GM08714 (cell line): ENCODE data around the gene FPR1.
"Not testable (repeated sequence)": the region's sequence is repeated elsewhere in the genome, so short reads cannot be mapped to it uniquely, and the experiment has no call there.

Source experiments
- H3K4me3 ChIP-seq: fragments of 200-500 bp; sonication (Bioruptor generic); 2 replicates; pipeline ENCODE4 v1.5.1; 2014; ENCODE audit warnings: mild to moderate bottlenecking, low read length, inconsistent platforms
- ZNF274 ChIP-seq: IDR thresholded peaks from 2 replicates; pipeline ENCODE4 v1.6.1; 2012; ENCODE audit warnings: mild to moderate bottlenecking, low read depth, low read length

Gene FPR1

GRCh38 chr19:51786646-51787494 lies 35.2 kb upstream of the FPR1 start:
- TF ChIP-seq ZNF274 = no peak

GRCh38 chr19:51784922-51785690 lies 33.4 kb upstream of the FPR1 start:
- H3K4me3 ChIP-seq = no peak overlapping the region
- no peak for TF ChIP-seq ZNF274

More at GRCh38 chr19:51786646-51787494, 35.2 kb upstream of the FPR1 start:
- H3K4me3 ChIP-seq = no peak overlapping the region

- no peak for TF ChIP-seq ZNF274
- no peak overlapping the region for H3K4me3 ChIP-seq
These were observed 32.6 kb upstream of the FPR1 start for GRCh38 chr19:51784109-51784785.

- no peak overlapping the region for H3K4me3 ChIP-seq
- no peak for TF ChIP-seq ZNF274
These were observed 31.7 kb upstream of the FPR1 start for GRCh38 chr19:51783372-51783771.

- TF ChIP-seq ZNF274 = no peak
- H3K4me3 ChIP-seq = no peak overlapping the region
These were observed 30.3 kb upstream of the FPR1 start for GRCh38 chr19:51781999-51782398.

GRCh38 chr19:51780270-51780669 lies 28.6 kb upstream of the FPR1 start:
- TF ChIP-seq ZNF274 = no peak

DNA sequence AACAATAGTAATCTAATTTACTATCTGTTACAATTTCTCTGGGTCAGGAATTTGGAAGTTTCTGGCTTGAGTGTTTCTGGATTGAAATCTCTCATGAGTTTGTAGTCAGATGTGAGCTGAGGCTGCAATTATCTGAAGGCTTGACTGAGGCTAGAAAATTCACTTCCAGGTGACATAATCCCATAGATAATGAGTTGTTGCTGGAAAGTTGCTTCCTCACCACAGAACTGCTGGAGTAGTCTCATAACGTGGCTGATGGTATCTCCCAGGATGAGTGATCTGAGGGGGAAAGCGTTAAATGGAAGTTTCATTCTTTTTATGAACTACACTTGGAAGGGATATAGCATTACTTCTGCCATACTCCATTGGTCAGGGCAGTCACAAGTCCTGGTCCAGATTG lies 28.0 kb upstream of the FPR1 start:
- H3K4me3 ChIP-seq = no peak overlapping the region
- TF ChIP-seq ZNF274 = no peak

More at GRCh38 chr19:51780270-51780669, 28.6 kb upstream of the FPR1 start:
- H3K4me3 ChIP-seq = no peak overlapping the region

DNA sequence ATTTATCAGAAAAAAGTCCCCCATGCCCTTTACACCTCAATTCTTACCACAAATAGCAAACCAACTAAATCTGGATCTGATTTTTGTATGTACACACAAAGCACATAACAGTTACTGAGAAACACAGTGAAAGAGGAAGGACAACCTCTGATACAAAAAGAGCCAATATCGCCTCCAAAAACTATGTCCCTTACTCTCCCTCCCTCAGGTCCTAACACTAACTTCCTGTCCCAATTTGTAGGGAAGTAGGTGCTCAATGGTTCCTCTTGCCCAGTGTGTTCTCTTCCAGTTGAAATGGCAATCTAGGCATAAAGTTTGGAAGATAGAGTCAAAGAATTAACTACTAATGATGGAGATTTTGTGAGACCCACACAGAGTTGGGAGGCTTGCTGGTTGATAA lies 27.5 kb upstream of the FPR1 start:
- no peak overlapping the region for H3K4me3 ChIP-seq
- no peak for TF ChIP-seq ZNF274

DNA sequence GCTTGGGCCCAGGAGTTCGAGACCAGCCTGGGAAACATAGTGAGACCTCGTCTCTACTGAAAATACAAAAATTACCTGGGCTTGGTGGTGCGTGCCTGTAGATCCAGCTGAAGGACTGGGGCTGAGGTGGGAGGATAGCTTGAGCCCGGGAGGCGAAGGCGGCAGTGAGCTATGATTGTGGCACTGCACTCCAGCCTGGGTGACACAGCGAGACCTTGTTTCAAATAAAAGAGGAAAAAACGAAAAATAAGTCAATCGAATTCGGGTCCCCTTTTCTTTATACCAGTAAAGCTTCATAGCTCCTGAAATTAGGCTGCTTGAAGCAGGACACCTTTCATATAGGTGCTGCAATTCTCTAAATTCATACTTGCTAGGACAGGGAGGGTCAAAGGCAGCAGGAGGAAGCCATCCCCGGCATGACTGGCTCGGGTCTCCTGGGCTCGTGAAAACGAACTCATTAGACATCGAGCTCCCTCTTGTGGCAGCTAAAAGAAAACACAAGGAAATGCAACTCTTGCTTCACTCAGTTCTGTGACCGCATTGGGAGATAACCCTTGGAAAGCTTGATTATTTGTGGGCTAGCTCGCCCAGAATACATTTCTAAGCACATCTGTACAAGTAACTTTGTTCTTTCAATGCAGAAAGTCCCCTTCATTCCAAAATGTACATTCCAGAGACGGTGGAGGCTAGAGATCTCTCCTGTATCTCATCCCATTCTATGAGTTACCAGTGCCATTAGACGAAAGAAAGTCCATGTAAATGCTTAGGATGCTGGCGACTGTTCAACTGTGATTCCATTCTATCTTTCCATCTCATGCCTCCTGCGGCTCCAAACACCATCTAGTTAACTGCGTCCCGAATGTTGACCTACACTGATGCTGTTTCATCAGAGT lies 26.1 kb upstream of the FPR1 start:
- TF ChIP-seq ZNF274 = no peak
- H3K4me3 ChIP-seq = no peak overlapping the region

- H3K4me3 ChIP-seq = not testable (repeated sequence)
These were observed 24.9 kb upstream of the FPR1 start for GRCh38 chr19:51776561-51776960.

DNA sequence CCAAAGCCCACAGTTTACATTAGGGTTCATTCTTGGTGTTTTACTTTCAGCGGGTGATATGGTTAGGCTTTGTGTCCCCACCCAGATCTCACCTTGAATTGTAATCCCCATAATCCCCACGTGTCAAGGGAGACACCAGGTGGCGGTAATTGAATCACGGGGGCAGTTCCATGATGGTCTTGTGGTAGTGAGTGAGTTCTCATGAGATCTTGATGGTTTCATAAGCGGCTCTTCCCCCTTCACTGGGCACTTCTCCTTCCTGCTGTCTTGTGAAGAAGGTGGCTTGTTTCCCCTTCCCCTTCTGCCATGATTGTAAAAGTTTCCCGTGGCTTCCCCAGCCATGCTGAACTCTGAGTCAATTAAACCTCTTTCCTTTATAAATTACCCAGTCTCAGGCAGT lies 21.3 kb upstream of the FPR1 start:
- TF ChIP-seq ZNF274 = no peak

GRCh38 chr19:51771376-51772130 lies 19.9 kb upstream of the FPR1 start:
- no peak for TF ChIP-seq ZNF274
- no peak overlapping the region for H3K4me3 ChIP-seq

More for the DNA sequence above, 21.3 kb upstream of the FPR1 start:
- H3K4me3 ChIP-seq = no peak overlapping the region

GRCh38 chr19:51766461-51766860 lies 14.8 kb upstream of the FPR1 start:
- H3K4me3 ChIP-seq = no peak overlapping the region
- no peak for TF ChIP-seq ZNF274
